SIG-M5 treated with dmso at 0.1 percent for 504 hours (cell line): Measurements from ENCODE around the gene FGFR3.

Source experiments
- DNase-seq: peaks from one replicate; lab custom pipeline; 2025; ENCODE audit not compliant: unreplicated experiment; lab: John Stamatoyannopoulos, UW

The FGFR3 gene

DNA sequence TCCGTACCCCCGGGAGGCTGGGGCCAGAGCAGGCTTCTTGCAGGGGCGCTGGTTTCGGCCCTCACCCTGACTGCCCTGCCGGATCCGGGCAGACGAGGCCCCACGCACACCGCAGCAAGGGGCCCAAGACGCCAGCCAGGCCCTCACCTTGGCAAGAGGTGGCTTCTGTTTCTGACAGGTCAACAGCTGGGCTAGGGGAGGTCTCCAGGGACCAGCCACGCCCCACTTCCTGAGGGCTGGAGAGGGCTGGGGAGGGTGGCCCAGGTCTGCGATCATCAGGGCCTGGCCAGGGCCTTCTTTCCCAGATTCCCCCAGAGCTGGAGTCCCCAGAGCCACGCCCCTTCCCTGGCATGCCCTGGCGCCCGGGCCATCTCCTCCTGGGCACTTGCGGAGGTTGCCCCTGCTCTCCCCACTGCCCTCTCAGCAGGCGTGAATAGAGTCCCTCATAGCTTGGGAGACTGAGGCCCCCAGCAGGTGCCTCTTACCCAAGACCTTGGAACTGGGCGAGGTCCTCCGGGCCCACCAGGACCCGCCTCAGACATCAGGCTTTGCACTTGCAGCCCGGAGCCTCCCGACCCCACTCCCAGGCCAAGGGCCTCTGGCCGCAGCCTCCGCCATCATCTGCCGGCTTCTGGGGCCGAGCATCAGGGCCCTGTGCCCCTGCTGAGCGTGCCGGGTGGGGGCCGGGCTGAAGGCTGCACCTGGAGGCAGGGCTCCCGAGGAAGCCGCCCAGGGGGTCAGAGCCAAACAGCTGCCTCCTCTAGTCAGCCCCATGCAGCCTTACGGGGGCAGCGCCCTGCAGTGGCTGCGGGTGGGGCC lies 6.3 kb upstream of the FGFR3 start:
- DNase-seq: no peak

- DNase-seq: no peak
Measured at GRCh38 chr4:1787411-1788077, 5.5 kb upstream of the FGFR3 start.

DNA sequence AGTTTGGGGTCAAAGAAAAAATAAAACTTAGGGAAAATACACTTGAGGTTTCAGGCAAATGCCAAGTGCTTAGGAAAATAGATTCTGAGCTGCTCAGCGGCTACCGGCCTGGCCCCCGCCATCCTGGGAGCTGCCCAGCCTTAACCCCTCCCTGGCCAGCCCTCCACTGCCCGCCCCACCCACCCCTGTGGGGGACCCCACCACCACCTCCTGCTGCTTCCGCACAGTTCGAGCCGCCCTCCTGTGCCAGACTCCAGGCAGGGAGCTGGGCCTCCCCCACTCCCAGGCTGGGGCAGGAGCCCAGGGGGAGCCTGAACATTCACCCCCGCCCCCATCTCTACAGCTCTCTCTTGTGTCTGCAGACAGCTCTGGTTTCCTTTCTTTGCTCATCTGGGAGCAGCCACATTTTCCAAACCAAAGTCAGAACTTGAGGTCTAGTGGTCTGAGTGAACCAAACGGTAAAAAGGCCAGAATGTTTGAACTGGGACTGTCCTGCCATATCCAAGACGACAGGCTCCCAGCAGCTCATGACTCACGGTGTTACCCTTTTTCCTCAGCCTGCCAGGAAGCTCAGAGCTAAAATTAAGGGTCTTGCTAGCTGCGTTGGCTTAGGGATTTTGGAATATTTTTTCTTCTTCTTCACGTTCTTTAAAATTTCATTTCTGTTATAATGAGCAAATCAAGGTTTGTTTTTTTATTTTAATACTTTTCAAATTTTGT lies 4.7 kb upstream of the FGFR3 start:
- no peak for DNase-seq

GRCh38 chr4:1789552-1789951 lies 3.5 kb upstream of the FGFR3 start:
- no peak for DNase-seq

GRCh38 chr4:1790005-1790404 lies 3.1 kb upstream of the FGFR3 start:
- no peak for DNase-seq

- no peak for DNase-seq
Measured at GRCh38 chr4:1792158-1792831, 798 bp upstream of the FGFR3 start.

DNA sequence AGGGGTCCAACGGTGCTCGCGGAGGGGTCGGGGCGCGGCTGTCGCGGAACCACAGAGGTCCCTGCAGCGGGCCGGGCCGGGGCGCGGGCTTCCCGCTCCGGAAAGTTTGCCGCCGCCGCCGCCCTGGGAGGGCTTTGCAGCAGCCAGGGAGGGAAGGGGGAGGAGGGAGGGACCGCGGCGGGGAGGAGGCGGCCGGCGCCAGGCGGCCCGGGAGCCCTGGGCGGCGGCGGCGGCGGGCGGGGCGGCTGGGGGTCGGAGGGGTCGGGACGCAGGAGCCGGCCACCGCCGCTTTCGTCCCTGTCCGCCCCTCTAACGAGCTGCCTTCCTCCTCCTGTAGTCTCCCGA lies 375 bp downstream of the FGFR3 start:
- peak; percentile 30 for DNase-seq

DNA sequence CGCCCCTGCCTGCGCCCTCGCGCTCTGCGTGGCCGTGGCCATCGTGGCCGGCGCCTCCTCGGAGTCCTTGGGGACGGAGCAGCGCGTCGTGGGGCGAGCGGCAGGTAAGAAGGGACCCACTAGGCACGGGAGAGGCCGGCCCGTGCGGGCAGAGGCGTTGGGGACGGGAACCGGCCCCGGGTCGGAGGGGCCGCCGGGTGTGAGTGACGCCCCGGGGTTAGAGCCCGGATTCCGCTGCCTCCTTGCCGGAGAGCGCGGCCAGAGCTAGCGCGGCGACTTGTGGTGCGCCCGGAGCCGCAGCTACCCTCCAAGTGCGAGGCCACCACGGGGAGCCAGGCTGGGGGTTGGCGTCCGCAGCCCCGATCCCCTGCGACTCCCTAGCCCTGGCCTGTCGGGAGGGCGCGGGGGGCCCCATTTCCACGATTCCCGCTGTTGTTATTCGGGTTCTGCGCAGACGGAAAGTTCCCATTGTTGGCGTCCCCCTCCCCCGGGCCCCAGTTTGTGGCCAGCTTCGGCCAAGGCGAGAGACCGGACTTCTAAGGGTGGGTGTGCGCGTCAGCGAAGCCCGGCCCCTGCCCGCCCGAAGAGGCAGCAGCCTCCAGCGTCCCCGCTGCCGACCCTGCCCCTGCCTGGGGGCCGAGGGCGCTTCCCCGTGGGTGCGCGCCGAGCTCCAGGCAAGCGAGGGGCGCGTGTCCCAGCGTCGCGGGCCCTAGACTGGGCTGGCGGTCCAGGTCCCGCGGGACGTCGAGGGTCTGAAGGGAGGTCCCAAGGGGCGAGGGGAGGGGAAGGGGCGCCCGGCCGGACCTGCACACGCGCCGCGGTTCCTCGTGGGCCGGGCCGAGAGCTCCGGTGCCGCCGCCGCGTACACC lies 1.1 kb downstream of the FGFR3 start:
- no peak for DNase-seq

- no peak for DNase-seq
Measured at GRCh38 chr4:1794809-1795298, 1.8 kb downstream of the FGFR3 start.

GRCh38 chr4:1795299-1796195 lies 2.5 kb downstream of the FGFR3 start:
- no peak for DNase-seq

DNA sequence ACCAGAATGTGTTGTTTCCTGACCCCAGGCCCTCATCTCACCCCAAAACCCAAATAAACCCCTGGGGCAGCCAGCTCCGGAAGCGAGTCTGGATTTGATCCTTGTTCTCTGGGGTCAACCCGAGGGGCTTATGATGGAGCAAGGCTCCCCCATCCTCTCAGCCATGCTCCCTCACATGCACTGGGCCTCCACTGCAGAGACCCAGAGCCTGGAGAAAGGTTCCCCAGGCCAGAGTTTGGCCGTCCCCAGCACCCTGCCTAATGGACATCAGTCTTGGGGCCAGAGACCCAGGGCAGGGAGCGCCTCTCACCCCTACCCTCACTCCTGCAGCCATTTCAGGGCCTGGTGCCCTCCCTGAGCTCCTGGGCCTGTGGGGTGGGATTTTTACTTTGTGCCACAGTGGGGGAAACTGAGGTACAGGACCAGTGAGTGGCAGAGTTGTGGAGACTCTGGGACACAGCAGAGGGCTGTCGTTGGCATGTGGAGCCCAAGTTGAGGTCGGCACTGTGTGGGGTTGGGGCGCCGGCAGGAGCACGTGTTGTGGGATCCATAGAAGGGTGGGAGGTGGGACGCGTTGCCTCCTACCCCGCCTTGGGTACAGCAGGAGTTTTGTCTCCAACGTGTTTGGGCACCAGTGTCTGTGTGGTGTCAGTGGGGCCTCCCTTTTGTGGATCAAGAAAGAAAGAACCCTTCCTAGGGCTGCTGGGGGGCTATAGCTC lies 3.6 kb downstream of the FGFR3 start:
- DNase-seq: no peak

- no peak for DNase-seq
Measured at GRCh38 chr4:1797298-1797860, 4.3 kb downstream of the FGFR3 start.

DNA sequence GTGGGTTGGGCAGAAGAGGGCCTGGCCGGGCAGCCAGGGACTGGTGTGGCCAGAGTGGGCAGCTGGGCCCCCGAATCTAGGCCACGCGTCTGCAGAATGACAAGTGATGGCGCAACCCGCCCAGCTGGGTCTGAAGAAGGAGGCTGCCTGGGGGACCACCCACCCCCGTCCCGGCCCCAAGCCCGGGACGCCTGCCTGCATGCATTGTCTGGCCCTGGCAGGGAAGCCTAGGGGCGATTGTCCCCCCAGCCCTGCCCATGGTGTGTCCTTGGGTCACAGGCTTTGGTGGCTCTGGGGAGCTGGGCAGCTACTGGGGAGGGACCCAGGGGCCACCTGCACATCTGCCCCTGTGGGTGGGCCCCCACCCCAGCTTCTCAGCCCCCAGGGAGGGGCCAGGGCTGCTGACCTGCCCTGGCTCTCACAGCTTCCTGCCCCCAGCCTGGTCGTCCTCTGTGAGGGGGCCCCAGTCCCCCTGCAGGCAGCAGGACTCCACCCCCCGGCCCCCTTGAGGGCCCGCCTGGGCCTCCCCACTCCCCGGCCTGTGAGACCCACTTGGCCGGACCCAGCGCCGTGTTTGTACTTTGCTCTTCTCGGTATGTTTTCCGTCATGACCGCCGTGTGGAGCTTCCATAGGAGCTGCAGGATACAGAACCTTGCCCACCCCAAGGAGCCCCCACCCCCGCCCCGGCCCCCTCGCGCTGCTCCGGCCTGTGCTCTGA lies 4.9 kb downstream of the FGFR3 start:
- DNase-seq: no peak

DNA sequence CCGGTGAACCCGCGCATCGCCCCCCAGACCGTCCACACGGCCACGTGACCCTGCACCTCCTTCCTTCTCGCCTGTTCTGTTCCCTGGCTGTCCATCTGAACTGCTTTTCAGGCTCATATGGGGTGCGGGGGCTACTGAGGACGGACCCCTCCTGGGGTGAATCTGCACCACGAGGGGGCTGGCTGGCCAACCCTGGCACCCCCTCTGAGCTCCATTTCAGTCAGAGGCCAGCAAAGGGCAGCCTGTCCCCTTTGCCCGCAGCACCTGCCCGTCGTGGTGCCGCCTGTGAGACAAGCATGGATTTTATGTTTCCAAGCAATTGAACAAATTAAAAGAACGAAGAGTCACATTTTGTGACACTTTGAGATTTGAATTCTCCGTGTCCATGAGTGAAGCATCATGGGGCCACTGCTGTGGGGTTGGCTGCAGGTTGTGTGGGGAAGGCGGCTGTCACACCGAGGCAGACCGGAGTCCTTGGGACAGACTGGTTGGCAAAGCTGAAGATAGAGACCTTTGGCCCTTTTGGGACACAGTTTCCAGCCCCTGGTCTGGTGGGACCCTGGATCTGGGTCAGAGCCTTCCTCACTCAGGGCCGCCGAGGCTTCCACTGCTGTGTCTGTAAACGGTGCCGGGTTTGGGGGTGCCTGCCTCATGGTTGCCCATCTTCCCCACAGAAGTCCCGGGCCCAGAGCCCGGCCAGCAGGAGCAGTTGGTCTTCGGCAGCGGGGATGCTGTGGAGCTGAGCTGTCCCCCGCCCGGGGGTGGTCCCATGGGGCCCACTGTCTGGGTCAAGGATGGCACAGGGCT lies 5.7 kb downstream of the FGFR3 start:
- no peak for DNase-seq

DNA sequence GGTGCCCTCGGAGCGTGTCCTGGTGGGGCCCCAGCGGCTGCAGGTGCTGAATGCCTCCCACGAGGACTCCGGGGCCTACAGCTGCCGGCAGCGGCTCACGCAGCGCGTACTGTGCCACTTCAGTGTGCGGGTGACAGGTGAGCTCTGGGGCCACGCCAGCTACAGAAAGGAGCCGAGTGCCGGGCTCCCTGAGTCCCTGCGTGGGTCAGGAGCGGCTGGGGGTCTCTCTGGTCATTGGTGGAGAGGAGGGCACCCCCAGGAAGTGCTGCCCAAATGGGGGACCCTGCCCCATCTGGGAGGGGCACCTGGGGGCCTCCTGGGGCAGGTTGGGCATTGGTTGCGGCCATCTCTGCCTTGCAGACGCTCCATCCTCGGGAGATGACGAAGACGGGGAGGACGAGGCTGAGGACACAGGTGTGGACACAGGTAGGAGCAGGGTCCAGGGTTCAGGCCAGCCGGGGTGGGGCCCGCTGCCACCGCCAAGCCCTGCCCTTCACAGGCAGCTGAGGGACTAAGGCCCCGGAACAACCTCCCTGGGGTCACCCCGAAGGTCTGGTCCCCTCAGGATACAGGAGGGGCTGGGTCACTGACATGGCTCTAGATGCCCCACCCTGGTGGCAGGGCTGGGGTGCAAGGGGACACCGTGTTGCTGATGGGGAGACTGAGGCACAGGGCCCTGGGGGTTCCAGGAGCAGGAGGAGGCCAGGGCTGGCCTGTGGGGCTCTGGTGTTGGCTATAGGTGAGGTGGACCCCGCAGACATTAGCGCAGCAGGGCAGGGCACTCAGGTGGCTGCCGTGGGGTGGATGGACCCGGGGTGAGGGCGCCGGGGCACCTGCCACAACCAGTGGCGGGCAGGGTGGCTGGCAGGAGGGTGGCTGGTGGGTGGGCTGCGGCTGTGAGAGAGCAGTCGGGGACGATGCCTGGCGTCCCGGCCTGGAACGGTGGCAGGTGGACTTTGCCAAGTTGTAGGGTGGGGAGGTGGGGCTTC lies 6.6 kb downstream of the FGFR3 start:
- no peak for DNase-seq

- no peak for DNase-seq
Measured at GRCh38 chr4:1800805-1801204, 7.7 kb downstream of the FGFR3 start.
